NCI-H82 (cell line): ENCODE measurements around the gene NLGN4X.

ENCODE experiments used
- DNase-seq: peaks from one replicate; lab custom pipeline; 2025; lab: John Stamatoyannopoulos, UW

The NLGN4X gene

GRCh38 chrX:5867778-5868177 lies 360.9 kb downstream of the NLGN4X start:
- no peak for DNase-seq

GRCh38 chrX:5857232-5857631 lies 371.4 kb downstream of the NLGN4X start:
- DNase-seq: no peak

GRCh38 chrX:5852941-5853340 lies 375.7 kb downstream of the NLGN4X start:
- no peak for DNase-seq

- no peak for DNase-seq
Measured at GRCh38 chrX:5842601-5843000, 386.1 kb downstream of the NLGN4X start.
